ENCODE results near the gene PAPLN.

PAPLN gene

GRCh38 chr14:73245480-73246325, 8.4 kb downstream of the PAPLN start:
- no peak for DNase-seq (ENCODE audit: low read depth)

- no peak for DNase-seq (ENCODE audit: low read depth)
Measured at GRCh38 chr14:73246387-73247150, 9.3 kb downstream of the PAPLN start.

GRCh38 chr14:73248108-73248868, 11.0 kb downstream of the PAPLN start:
- DNase-seq (ENCODE audit: low read depth), result no peak

GRCh38 chr14:73249108-73249507, 11.8 kb downstream of the PAPLN start:
- DNase-seq (ENCODE audit: low read depth), result no peak

- no peak for DNase-seq (ENCODE audit: low read depth)
Measured at GRCh38 chr14:73249564-73250316, 12.4 kb downstream of the PAPLN start.

GRCh38 chr14:73250317-73250713, 13.0 kb downstream of the PAPLN start:
- no peak for DNase-seq (ENCODE audit: low read depth)

- no peak for DNase-seq (ENCODE audit: low read depth)
Measured at GRCh38 chr14:73250781-73251500, 13.6 kb downstream of the PAPLN start.

- DNase-seq (ENCODE audit: low read depth), result no peak
Measured at GRCh38 chr14:73251516-73252215, 14.4 kb downstream of the PAPLN start.

GRCh38 chr14:73252491-73253322, 15.4 kb downstream of the PAPLN start:
- no peak for DNase-seq (ENCODE audit: low read depth)

GRCh38 chr14:73253323-73253610, 16.0 kb downstream of the PAPLN start:
- DNase-seq (ENCODE audit: low read depth), result no peak

- DNase-seq (ENCODE audit: low read depth), result no peak
Measured at GRCh38 chr14:73253721-73254120, 16.4 kb downstream of the PAPLN start.

GRCh38 chr14:73254247-73255004, 17.1 kb downstream of the PAPLN start:
- no peak for DNase-seq (ENCODE audit: low read depth)

GRCh38 chr14:73255005-73255400, 17.7 kb downstream of the PAPLN start:
- DNase-seq (ENCODE audit: low read depth), result no peak

- no peak for DNase-seq (ENCODE audit: low read depth)
Measured at GRCh38 chr14:73255693-73256225, 18.5 kb downstream of the PAPLN start.

GRCh38 chr14:73258076-73258475, 20.8 kb downstream of the PAPLN start:
- no peak for DNase-seq (ENCODE audit: low read depth)

GRCh38 chr14:73258845-73259611, 21.7 kb downstream of the PAPLN start:
- DNase-seq (ENCODE audit: low read depth), result no peak

GRCh38 chr14:73259837-73260236, 22.5 kb downstream of the PAPLN start:
- DNase-seq (ENCODE audit: low read depth), result no peak

- DNase-seq (ENCODE audit: low read depth), result no peak
Measured at GRCh38 chr14:73260574-73260973, 23.3 kb downstream of the PAPLN start.

Data from activated gamma-delta T cell treated with anti-CD3 and anti-CD28 coated beads, Interleukin-2, amount 50 U/mL, for 16 hours (primary cell).